B cell (primary cell): ENCODE measurements around the gene OR52N2. TPM values are rescaled to one million over a fixed set of nuclear protein-coding genes. Genes with fewer than 3 reads are reported as not detected.

Source experiments
- ATAC-seq: fragments of 200-7000 bp; cut with Tn5 transposase; one replicate; pipeline ENCODE4 v1.10.0; 2021; ENCODE audit warnings: low read depth, mild to moderate bottlenecking, moderate number of reproducible peaks, moderate library complexity
- CTCF ChIA-PET: fragments of 350-600 bp; sonication (Branson Sonifier 250); formaldehyde crosslinking; loops from one replicate; lab custom pipeline; 2021; ENCODE audit warnings: antibody characterized with exemption, inconsistent platforms; lab: Charles Lee
- POLR2A ChIA-PET: fragments of 350-600 bp; sonication (Branson Sonifier 250); formaldehyde crosslinking; loops from one replicate; lab custom pipeline; 2021; ENCODE audit warnings: antibody characterized with exemption; lab: Charles Lee
- DNase-seq: peaks from one replicate; pipeline ENCODE4 v3.0.0; 2013
- H2AFZ ChIP-seq: 2 replicates; pipeline ENCODE4 v1.6.1; 2012; ENCODE audit warnings: mild to moderate bottlenecking, low read depth, low read length; ENCODE audit not compliant: insufficient read depth, poor library complexity, severe bottlenecking
- H3K27ac ChIP-seq, 2 donors: 1 replicate in 1 of 2; 2 replicates in 1 of 2; pipeline ENCODE4 v1.5.1; 2012 to 2013; ENCODE audit warnings: low read length in 2 of 2, mild to moderate bottlenecking in 2 of 2, moderate library complexity in 1 of 2
- H3K27me3 ChIP-seq, 4 experiments: fragments of 200-600 bp in 1 of 4; sonication (generic) in 1 of 4; replicated peaks in 1 of 4; 1 replicate in 2 of 4; 2 replicates in 2 of 4; pipeline versions ENCODE4 v1.6.1 to v1.7.0; 2013 to 2016; ENCODE audit warnings: low read length in 3 of 4, mild to moderate bottlenecking in 2 of 4, mixed read lengths in 1 of 4, moderate library complexity in 1 of 4; ENCODE audit not compliant: insufficient read depth in 4 of 4, control insufficient read depth in 3 of 4; ENCODE audit errors: control extremely low read depth in 1 of 4
- H3K36me3 ChIP-seq, 2 experiments: replicated peaks in 1 of 2; 1 replicate in 1 of 2; 2 replicates in 1 of 2; pipeline versions ENCODE4 v1.6.1 to v1.7.1; 2013; ENCODE audit warnings: low read length in 1 of 2; ENCODE audit not compliant: insufficient read depth in 2 of 2, control insufficient read depth in 1 of 2; ENCODE audit errors: control extremely low read depth in 1 of 2, extremely low read depth in 1 of 2
- H3K4me1 ChIP-seq, 2 donors: fragments of 200-600 bp in 1 of 2; sonication (generic) in 1 of 2; 1 replicate in 1 of 2; 2 replicates in 1 of 2; pipeline versions ENCODE4 v1.5.1 to v1.6.1; 2013 to 2017; ENCODE audit warnings: low read length in 2 of 2; ENCODE audit not compliant: control insufficient read depth in 2 of 2, insufficient read depth in 2 of 2
- H3K4me2 ChIP-seq: replicated peaks from 2 replicates; pipeline ENCODE3; 2012; ENCODE audit warnings: mild to moderate bottlenecking, low read depth, low read length; ENCODE audit not compliant: poor library complexity, severe bottlenecking
- H3K4me3 ChIP-seq, 5 experiments: fragments of 200-600 bp in 1 of 5; sonication (generic) in 1 of 5; 1 replicate in 3 of 5; 2 replicates in 2 of 5; pipeline versions ENCODE4 v1.5.1 to v1.7.0; 2011 to 2016; ENCODE audit warnings: low read length in 4 of 5, mild to moderate bottlenecking in 4 of 5, low read depth in 2 of 5, control low read depth in 1 of 5, moderate library complexity in 1 of 5; ENCODE audit not compliant: insufficient read depth in 1 of 5; ENCODE audit errors: control extremely low read depth in 1 of 5, extremely low read depth in 1 of 5
- H3K79me2 ChIP-seq: fragments of 200-600 bp; sonication (generic); one replicate; pipeline ENCODE4 v1.6.0; 2016; ENCODE audit warnings: low read length; ENCODE audit not compliant: control insufficient read depth, insufficient read depth
- H3K9ac ChIP-seq: fragments of 200-600 bp; sonication (generic); 2 replicates; pipeline ENCODE4 v1.6.1; 2017; ENCODE audit warnings: mild to moderate bottlenecking, low read length, moderate library complexity
- H3K9me3 ChIP-seq, 3 donors: one replicate each; pipeline versions ENCODE4 v1.6.1 to v1.7.1; 2013; ENCODE audit warnings: low read length in 2 of 3; ENCODE audit not compliant: control insufficient read depth in 2 of 3, insufficient read depth in 1 of 3; ENCODE audit errors: control extremely low read depth in 1 of 3
- H4K20me1 ChIP-seq: 2 replicates; pipeline ENCODE4 v1.6.0; 2012; ENCODE audit warnings: mild to moderate bottlenecking, low read length; ENCODE audit not compliant: insufficient read depth, control insufficient read depth, poor library complexity, severe bottlenecking
- H3K27ac Mint-ChIP-seq: one replicate; pipeline ENCODE4 v1.8.0; 2021; ENCODE audit warnings: mixed read lengths
- H3K27me3 Mint-ChIP-seq: one replicate; pipeline ENCODE4 v1.8.0; 2021; ENCODE audit warnings: mixed read lengths
- H3K4me1 Mint-ChIP-seq: one replicate; pipeline ENCODE4 v1.8.0; 2021; ENCODE audit warnings: mixed read lengths
- H3K4me3 Mint-ChIP-seq: one replicate; pipeline ENCODE4 v1.8.0; 2021; ENCODE audit warnings: mixed read lengths
- H3K9me3 Mint-ChIP-seq: one replicate; pipeline ENCODE4 v1.8.0; 2022; ENCODE audit warnings: mixed read lengths; ENCODE audit not compliant: insufficient read depth
- CTCF ChIP-seq: fragments of 200-600 bp; IDR thresholded peaks from one replicate; pipeline ENCODE4 v1.8.0; 2022; ENCODE audit warnings: antibody characterized with exemption, mild to moderate bottlenecking
- EZH2 ChIP-seq: IDR thresholded peaks from 2 replicates; pipeline ENCODE4 v1.6.1; 2012; ENCODE audit warnings: borderline replicate concordance, low read depth, mild to moderate bottlenecking, moderate library complexity, low read length; ENCODE audit not compliant: insufficient read depth, poor library complexity, severe bottlenecking
- WGBS: methylation state at CpG from one replicate; pipeline ENCODE4 v1.1.5; 2013; ENCODE audit warnings: missing lambda C conversion rate; ENCODE audit not compliant: insufficient coverage; 5-methylcytosine and 5-hydroxymethylcytosine counted together
- intact Hi-C: fragments of 100-400 bp; cut with micrococcal nuclease; formaldehyde crosslinking; loops from one replicate; pipeline ENCODE4 v1.10.0; 2022
- polyA plus RNA-seq: library from polyadenylated mRNA; depleted of rRNA; stranded (reverse); fragments of >200 nt; gene quantifications from 2 replicates; pipeline ENCODE4 v1.2.3, GENCODE V29; 2012
- total RNA-seq, 2 donors: library from RNA; stranded (reverse); fragments of 120-200 nt in 1 of 2; gene quantifications; 1 replicate in 1 of 2; 2 replicates in 1 of 2; pipeline versions ENCODE4 v1.2.3 to v1.2.4, GENCODE V29; 2013 to 2022

Gene OR52N2
- total and polyA plus RNA-seq, 2 donors (not counting 1 experiment from before 2014, with no cell fraction given) = 1.00 TPM; not detected in 1

DNA sequence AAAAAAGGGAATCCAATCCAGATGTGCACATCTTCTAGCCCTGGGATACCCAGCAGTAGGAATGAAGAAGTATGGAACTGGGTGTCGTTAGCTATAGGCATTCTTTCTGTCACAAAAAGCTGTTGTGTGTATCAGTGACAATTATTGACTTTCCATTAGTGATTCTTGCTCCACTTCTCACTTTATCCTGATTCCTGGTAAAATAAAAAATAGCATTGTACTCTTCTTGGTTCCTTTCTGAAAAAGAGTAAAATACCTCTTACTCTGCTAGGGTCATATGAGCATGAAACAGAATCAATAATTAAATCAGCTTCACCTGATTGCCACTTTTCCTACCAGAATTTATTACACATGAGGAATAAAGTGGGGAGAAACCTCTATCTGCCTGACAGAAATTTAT is 33.1 kb downstream of the OR52N2 start, which contains the start of gene OR52E6:
TSS of gene OR52E6 (minus strand) at position 101 of the 400 bp plus-strand sequence. CDS start at position 101, 0 bp downstream.
- Histone ChIP-seq H4K20me1 (no peaks in the 10 kb centered on the region), H3K79me2 (no peaks in the 10 kb centered on the region), H3K27me3 (no peaks in the 10 kb centered on the region), H3K4me2 (no peak within 1 kb of the TSS), H3K9me3 (peaks cover 0 to 3% (median 0%) of the 10 kb centered on the region in 3 donors), H3K36me3 (no peaks in the 10 kb centered on the region), H3K4me1 (no peaks in the 10 kb centered on the region), H2AFZ (no peak within 1 kb of the TSS), H3K9ac (no peak within 1 kb of the TSS), H3K27ac (no peak within 1 kb of the TSS), H3K4me3 (no peak within 1 kb of the TSS)
- no peak for ATAC-seq
- no CpG with 5 or more reads among the region's 1 CpG for WGBS
- Mint-ChIP-seq H3K27ac (no peak within 1 kb of the TSS), H3K4me3 (no peak within 1 kb of the TSS), H3K27me3 (peaks cover 24% of the 10 kb centered on the region), H3K4me1 (no peaks in the 10 kb centered on the region), H3K9me3 (no peaks in the 10 kb centered on the region)
- DNase-seq = no peak
- ChIA-PET CTCF (no interaction called here), POLR2A (no interaction called here)
- TF ChIP-seq CTCF = no peak
- no peak for TF ChIP-seq EZH2
- intact Hi-C loops = no loop called here

- no peaks in the 10 kb centered on the region for H3K79me2 ChIP-seq
- intact Hi-C loops = no loop called here
- H3K27me3 ChIP-seq = no peaks in the 10 kb centered on the region
- Mint-ChIP-seq H3K4me3 (no peak overlapping the region), H3K4me1 (no peaks in the 10 kb centered on the region), H3K27me3 (peaks cover 3% of the 10 kb centered on the region), H3K9me3 (no peaks in the 10 kb centered on the region), H3K27ac (no peak overlapping the region)
- H3K27ac ChIP-seq = no peak overlapping the region
- TF ChIP-seq EZH2 = no peak
- no peak for TF ChIP-seq CTCF
- ATAC-seq (no peak), DNase-seq (no peak)
- no peaks in the 10 kb centered on the region for H3K9me3 ChIP-seq
- WGBS = 29% methylated on average over 1 of the region's 1 CpG
- H3K4me3 ChIP-seq = no peak overlapping the region
- H3K36me3 ChIP-seq = no peaks in the 10 kb centered on the region
- H4K20me1 ChIP-seq = no peaks in the 10 kb centered on the region
- H3K9ac ChIP-seq = no peak overlapping the region
- no peak overlapping the region for H3K4me2 ChIP-seq
- H2AFZ ChIP-seq = no peak overlapping the region
- H3K4me1 ChIP-seq = no peaks in the 10 kb centered on the region
- CTCF ChIA-PET = no interaction called here
- POLR2A ChIA-PET = no interaction called here
Measured at GRCh38 chr11:5846701-5847100, 38.0 kb downstream of the OR52N2 start.
